Neural crest cell (in vitro differentiated cells): ENCODE data around the gene PPP1R14C. TPM values are rescaled to one million over a fixed set of nuclear protein-coding genes. Genes with fewer than 3 reads are reported as not detected.
A peak's percentile ranks its signal among the peaks of the same experiment; 100 is the strongest.

Experiments used
- DNase-seq: peaks from one replicate; pipeline ENCODE4 v3.0.0; 2021; ENCODE audit warnings: low read depth, mixed read lengths, low spot score
- H3K27ac Mint-ChIP-seq: one replicate; pipeline ENCODE4 v1.8.0; 2021; ENCODE audit warnings: mild to moderate bottlenecking, mixed read lengths; ENCODE audit not compliant: unreplicated experiment
- H3K27me3 Mint-ChIP-seq: 2 replicates; pipeline ENCODE4 v1.8.0; 2021; ENCODE audit warnings: low read depth, mild to moderate bottlenecking, mixed read lengths
- H3K36me3 Mint-ChIP-seq: 2 replicates; pipeline ENCODE4 v1.8.0; 2021; ENCODE audit warnings: low read depth, mild to moderate bottlenecking, mixed read lengths
- H3K4me1 Mint-ChIP-seq: 2 replicates; pipeline ENCODE4 v1.8.0; 2021; ENCODE audit warnings: mixed read lengths
- H3K4me3 Mint-ChIP-seq: one replicate; pipeline ENCODE4 v1.8.0; 2021; ENCODE audit warnings: mild to moderate bottlenecking, mixed read lengths
- H3K9me3 Mint-ChIP-seq: 2 replicates; pipeline ENCODE4 v1.8.0; 2021; ENCODE audit warnings: mixed read lengths
- CTCF ChIP-seq: fragments of 200-600 bp; sonication (generic); conservative IDR thresholded peaks from 2 replicates; pipeline ENCODE4 v1.5.0; 2021; ENCODE audit warnings: antibody characterized with exemption, mild to moderate bottlenecking
- total RNA-seq: library from RNA; stranded (reverse); gene quantifications from 2 replicates; pipeline ENCODE4 v1.2.1, GENCODE V29; 2021

PPP1R14C gene
- total RNA-seq, 1 donor from 2014 or later, result 7.3 TPM

GRCh38 chr6:150201772-150202329, 59.0 kb downstream of the PPP1R14C start:
- DNase-seq, result no peak
- Mint-ChIP-seq H3K36me3 (no peaks in the 10 kb centered on the region), H3K4me1 (peaks cover 22% of the 10 kb centered on the region), H3K27me3 (no peaks in the 10 kb centered on the region), H3K27ac (peak overlapping the region; percentile 72), H3K9me3 (no peaks in the 10 kb centered on the region), H3K4me3 (no peak overlapping the region)
- TF ChIP-seq CTCF, result no peak

- Mint-ChIP-seq H3K27ac (no peak overlapping the region), H3K27me3 (no peaks in the 10 kb centered on the region)
These were observed 59.6 kb downstream of the PPP1R14C start for GRCh38 chr6:150202404-150202803.

GRCh38 chr6:150202934-150203333, 60.1 kb downstream of the PPP1R14C start:
- no peak for TF ChIP-seq CTCF
- no peaks in the 10 kb centered on the region for H3K36me3 Mint-ChIP-seq
- H3K9me3 Mint-ChIP-seq, result no peaks in the 10 kb centered on the region
- no peak for DNase-seq
- peaks cover 22% of the 10 kb centered on the region for H3K4me1 Mint-ChIP-seq
- no peak overlapping the region for H3K27ac Mint-ChIP-seq
- no peaks in the 10 kb centered on the region for H3K27me3 Mint-ChIP-seq
- no peak overlapping the region for H3K4me3 Mint-ChIP-seq

More at GRCh38 chr6:150202404-150202803, 59.6 kb downstream of the PPP1R14C start:
- DNase-seq, result no peak
- no peak for TF ChIP-seq CTCF
- H3K36me3 Mint-ChIP-seq, result no peaks in the 10 kb centered on the region
- H3K4me1 Mint-ChIP-seq, result peaks cover 22% of the 10 kb centered on the region
- H3K4me3 Mint-ChIP-seq, result no peak overlapping the region
- no peaks in the 10 kb centered on the region for H3K9me3 Mint-ChIP-seq

GRCh38 chr6:150203378-150203777, 60.5 kb downstream of the PPP1R14C start:
- TF ChIP-seq CTCF, result no peak
- H3K27me3 Mint-ChIP-seq, result no peaks in the 10 kb centered on the region
- peaks cover 22% of the 10 kb centered on the region for H3K4me1 Mint-ChIP-seq
- no peak overlapping the region for H3K27ac Mint-ChIP-seq
- DNase-seq, result no peak
- H3K36me3 Mint-ChIP-seq, result no peaks in the 10 kb centered on the region
- no peaks in the 10 kb centered on the region for H3K9me3 Mint-ChIP-seq
- H3K4me3 Mint-ChIP-seq, result no peak overlapping the region

GRCh38 chr6:150203871-150204545, 61.2 kb downstream of the PPP1R14C start:
- DNase-seq, result no peak

More at GRCh38 chr6:150203871-150204545, 61.2 kb downstream of the PPP1R14C start:
- no peaks in the 10 kb centered on the region for H3K9me3 Mint-ChIP-seq
- no peak overlapping the region for H3K27ac Mint-ChIP-seq
- peaks cover 22% of the 10 kb centered on the region for H3K4me1 Mint-ChIP-seq
- H3K4me3 Mint-ChIP-seq, result no peak overlapping the region
- TF ChIP-seq CTCF, result no peak
- H3K27me3 Mint-ChIP-seq, result no peaks in the 10 kb centered on the region
- no peaks in the 10 kb centered on the region for H3K36me3 Mint-ChIP-seq
